Lower lobe of right lung (tissue), 2 donors: ENCODE measurements around the gene LRRFIP2. TPM values are rescaled to one million over a fixed set of nuclear protein-coding genes. Genes with fewer than 3 reads are reported as not detected.
A peak's percentile ranks its signal among the peaks of the same experiment; 100 is the strongest.

Experiments used
- ATAC-seq, 2 donors: fragments of 200-7000 bp; cut with Tn5 transposase; one replicate each; pipeline ENCODE4 v1.9.1; 2020 to 2022; ENCODE audit warnings: mild to moderate bottlenecking in 2 of 2, moderate library complexity in 2 of 2
- DNase-seq: peaks from one replicate; pipeline ENCODE4 v3.0.0-alpha.2; 2020
- H3K27ac ChIP-seq: fragments of 200-600 bp; one replicate; pipeline ENCODE4 v1.8.0; 2022
- H3K27me3 ChIP-seq: fragments of 200-600 bp; one replicate; pipeline ENCODE4 v1.8.0; 2022; ENCODE audit warnings: low read depth
- H3K36me3 ChIP-seq: fragments of 200-600 bp; one replicate; pipeline ENCODE4 v1.8.0; 2022; ENCODE audit warnings: mild to moderate bottlenecking
- H3K4me1 ChIP-seq: fragments of 200-600 bp; one replicate; pipeline ENCODE4 v1.8.0; 2022
- H3K4me3 ChIP-seq: fragments of 200-600 bp; one replicate; pipeline ENCODE4 v1.8.0; 2022; ENCODE audit warnings: mild to moderate bottlenecking
- H3K9me3 ChIP-seq: fragments of 200-600 bp; one replicate; pipeline ENCODE4 v1.8.0; 2022
- CTCF ChIP-seq: fragments of 200-600 bp; IDR thresholded peaks from one replicate; pipeline ENCODE4 v1.8.0; 2022; ENCODE audit warnings: antibody characterized with exemption, mild to moderate bottlenecking
- intact Hi-C: fragments of 100-400 bp; cut with DNase I; formaldehyde crosslinking; loops from one replicate; pipeline ENCODE4 v1.11.0; 2022
- total RNA-seq: library from RNA; stranded (reverse); fragmentation: NEBNext Ultra II Directional; extraction: Animal tissue kit (Norgen Biotek cat#: 25700); gene quantifications from one replicate; pipeline ENCODE4 v1.2.1, GENCODE V29; 2021
- donor health status: DM: no; HTN: yes; CAD: no; lungs with severe emphysema.

Gene LRRFIP2
- total RNA-seq, 1 donor from 2014 or later: 44.4 TPM

GRCh38 chr3:37170513-37170912, 3.9 kb downstream of the LRRFIP2 start:
- no peaks in the 10 kb centered on the region for H3K27me3 ChIP-seq
- no peak overlapping the region for H3K27ac ChIP-seq
- DNase-seq (no peak), ATAC-seq (no peak)
- H3K9me3 ChIP-seq: no peaks in the 10 kb centered on the region
- intact Hi-C loops: no loop called here
- H3K36me3 ChIP-seq: peaks cover 20% of the 10 kb centered on the region
- TF ChIP-seq CTCF: no peak
- peaks cover 46% of the 10 kb centered on the region for H3K4me1 ChIP-seq
- no peak overlapping the region for H3K4me3 ChIP-seq

GRCh38 chr3:37170060-37170459, 4.3 kb downstream of the LRRFIP2 start:
- Histone ChIP-seq H3K4me1 (peaks cover 46% of the 10 kb centered on the region), H3K9me3 (no peaks in the 10 kb centered on the region), H3K36me3 (peaks cover 20% of the 10 kb centered on the region), H3K27ac (no peak overlapping the region), H3K27me3 (no peaks in the 10 kb centered on the region), H3K4me3 (no peak overlapping the region)
- intact Hi-C loops: no loop called here
- no peak for DNase-seq
- no peak for TF ChIP-seq CTCF
- ATAC-seq: no peak

- intact Hi-C loops: no loop called here
Measured at GRCh38 chr3:37168896-37169295, 5.5 kb downstream of the LRRFIP2 start.

GRCh38 chr3:37163262-37164015, 10.9 kb downstream of the LRRFIP2 start:
- intact Hi-C loops: no loop called here
- no peak for ATAC-seq
- peak overlapping the region; percentile 4 for H3K27ac ChIP-seq

More at GRCh38 chr3:37168896-37169295, 5.5 kb downstream of the LRRFIP2 start:
- Histone ChIP-seq H3K9me3 (no peaks in the 10 kb centered on the region), H3K27ac (no peak overlapping the region), H3K4me1 (peaks cover 40% of the 10 kb centered on the region), H3K27me3 (no peaks in the 10 kb centered on the region), H3K4me3 (no peak overlapping the region), H3K36me3 (peaks cover 20% of the 10 kb centered on the region)
- ATAC-seq: no peak
- DNase-seq: no peak
- no peak for TF ChIP-seq CTCF

GRCh38 chr3:37162501-37163245, 11.7 kb downstream of the LRRFIP2 start:
- H3K36me3 ChIP-seq: peaks cover 11% of the 10 kb centered on the region
- no peak overlapping the region for H3K4me3 ChIP-seq
- H3K9me3 ChIP-seq: no peaks in the 10 kb centered on the region
- peak overlapping the region; percentile 4 for H3K27ac ChIP-seq
- TF ChIP-seq CTCF: no peak
- no peak for ATAC-seq
- intact Hi-C loops: no loop called here
- H3K27me3 ChIP-seq: no peaks in the 10 kb centered on the region
- DNase-seq: no peak
- peaks cover 14% of the 10 kb centered on the region for H3K4me1 ChIP-seq

More at GRCh38 chr3:37163262-37164015, 10.9 kb downstream of the LRRFIP2 start:
- no peak for TF ChIP-seq CTCF
- peaks cover 11% of the 10 kb centered on the region for H3K36me3 ChIP-seq
- peaks cover 14% of the 10 kb centered on the region for H3K4me1 ChIP-seq
- H3K4me3 ChIP-seq: no peak overlapping the region
- no peaks in the 10 kb centered on the region for H3K9me3 ChIP-seq
- no peaks in the 10 kb centered on the region for H3K27me3 ChIP-seq
- DNase-seq: no peak
